ENCODE data around the gene RPRD2. TPM values are rescaled to one million over a fixed set of nuclear protein-coding genes. Genes with fewer than 3 reads are reported as not detected.

RPRD2 gene
- total RNA-seq, 1 experiment from 2014 or later, result 26.7 TPM

GRCh38 chr1:150469291-150469690 is 105.3 kb downstream of the RPRD2 start:
- POLR2A ChIA-PET, result no interaction called here
- no peaks in the 10 kb centered on the region for H3K4me1 ChIP-seq (ENCODE audit: control insufficient read depth in 1 of 2, insufficient read depth in 2 of 2, low read length in 2 of 2)

More at GRCh38 chr1:150469291-150469690, 105.3 kb downstream of the RPRD2 start:
- TF ChIP-seq ZFX (IDR thresholded peaks at IDR 0.05) (no peak), EGR1 (IDR thresholded peaks at IDR 0.05; ENCODE audit: low read depth) (no peak), ZNF274 (IDR thresholded peaks at IDR 0.05; ENCODE audit: low read depth, low read length) (no peak), JUND (IDR thresholded peaks at IDR 0.05) (no peak), SRF (IDR thresholded peaks at IDR 0.05; ENCODE audit: low read depth) (no peak), MAX (IDR thresholded peaks at IDR 0.05) (no peak), RAD21 (IDR thresholded peaks at IDR 0.05; ENCODE audit: low read depth) (no peak), ATF3 (IDR thresholded peaks at IDR 0.05) (no peak), FOSL1 (IDR thresholded peaks at IDR 0.05; ENCODE audit: low read depth) (no peak), YY1 (IDR thresholded peaks at IDR 0.05; ENCODE audit: extremely low read depth, insufficient replicate concordance, low read depth, low read length) (no peak), REST (IDR thresholded peaks at IDR 0.05; ENCODE audit: low read depth) (no peak), CBX3 (IDR thresholded peaks at IDR 0.05; ENCODE audit: low read depth) (no peak), POLR2AphosphoS5 (IDR thresholded peaks at IDR 0.05; ENCODE audit: low read depth, low read length) (no peak), ELF1 (IDR thresholded peaks at IDR 0.05; ENCODE audit: borderline replicate concordance, low read depth) (no peak), CTCF (IDR thresholded peaks at IDR 0.05 in 2 of 3, conservative IDR thresholded peaks at IDR 0.05 in 1 of 3; ENCODE audit: borderline replicate concordance in 1 of 3, insufficient read depth in 1 of 3, low read depth in 2 of 3, low read length in 2 of 3) (no peak), EZH2 (IDR thresholded peaks at IDR 0.05) (no peak)
- DNase-seq (ENCODE audit: low read depth, low spot score) (no peak), ATAC-seq (no peak)
- CTCF ChIA-PET, result no interaction called here
- Histone ChIP-seq H3K27ac (ENCODE audit: low read depth, low read length) (no peak overlapping the region), H3K9me2 (ENCODE audit: insufficient read depth) (no peaks in the 10 kb centered on the region), H2AFZ (ENCODE audit: low read depth, low read length, poor library complexity, severe bottlenecking) (no peak overlapping the region), H3K79me2 (ENCODE audit: insufficient read depth, low read length) (no peaks in the 10 kb centered on the region), H3K9ac (ENCODE audit: low read length) (no peak overlapping the region), H3K27me3 (ENCODE audit: insufficient read depth, low read length) (no peaks in the 10 kb centered on the region), H3K9me3 (ENCODE audit: control insufficient read depth in 1 of 2, insufficient read depth in 1 of 2, low read depth in 1 of 2, low read length in 2 of 2) (no peaks in the 10 kb centered on the region), H3K36me3 (ENCODE audit: control insufficient read depth in 1 of 2, insufficient read depth in 2 of 2, low read length in 2 of 2) (peaks cover 11 to 23% of the 10 kb centered on the region in 2 experiments; a peak in 3 of 4 replicates), H3K4me3 (replicated peaks in 1 of 2; ENCODE audit: low read depth in 1 of 2, low read length in 2 of 2) (no peak overlapping the region), H4K20me1 (ENCODE audit: insufficient read depth) (no peaks in the 10 kb centered on the region), H3K4me2 (ENCODE audit: low read length) (no peak overlapping the region)
- RAD21 ChIA-PET (ENCODE audit: low non-redundant PET in 1 of 2, low total read pairs in 2 of 2, uncharacterized antibody in 2 of 2, unreplicated experiment in 2 of 2), result no interaction called here
- intact Hi-C loops (cut with micrococcal nuclease), result loop anchor here (5.0 to 10.0 kb wide), 2 partner anchors 346 to 528 kb away; no protein-coding TSS in a partner anchor
- no TSS peak for BruUV-seq (replicated peaks)
